Mammary epithelial cell (primary cell): ENCODE data around the gene TBXA2R.

ENCODE experiments used
- EZH2 ChIP-seq: IDR thresholded peaks from 2 replicates; pipeline ENCODE4 v1.6.1; 2012; ENCODE audit warnings: low read length, inconsistent platforms, borderline replicate concordance
- TF ChIP-seq, protein P1 (sequence below), 2 donors: IDR thresholded peaks in 1 of 2; conservative IDR thresholded peaks in 1 of 2; 2 replicates each; pipeline ENCODE4 v1.5.1; 2011 to 2012; ENCODE audit warnings: inconsistent platforms in 2 of 2, low read length in 2 of 2, mild to moderate bottlenecking in 2 of 2, control low read depth in 1 of 2, low read depth in 1 of 2; ENCODE audit not compliant: insufficient read depth in 1 of 2; ENCODE audit errors: extremely low read depth in 1 of 2

DNA sequence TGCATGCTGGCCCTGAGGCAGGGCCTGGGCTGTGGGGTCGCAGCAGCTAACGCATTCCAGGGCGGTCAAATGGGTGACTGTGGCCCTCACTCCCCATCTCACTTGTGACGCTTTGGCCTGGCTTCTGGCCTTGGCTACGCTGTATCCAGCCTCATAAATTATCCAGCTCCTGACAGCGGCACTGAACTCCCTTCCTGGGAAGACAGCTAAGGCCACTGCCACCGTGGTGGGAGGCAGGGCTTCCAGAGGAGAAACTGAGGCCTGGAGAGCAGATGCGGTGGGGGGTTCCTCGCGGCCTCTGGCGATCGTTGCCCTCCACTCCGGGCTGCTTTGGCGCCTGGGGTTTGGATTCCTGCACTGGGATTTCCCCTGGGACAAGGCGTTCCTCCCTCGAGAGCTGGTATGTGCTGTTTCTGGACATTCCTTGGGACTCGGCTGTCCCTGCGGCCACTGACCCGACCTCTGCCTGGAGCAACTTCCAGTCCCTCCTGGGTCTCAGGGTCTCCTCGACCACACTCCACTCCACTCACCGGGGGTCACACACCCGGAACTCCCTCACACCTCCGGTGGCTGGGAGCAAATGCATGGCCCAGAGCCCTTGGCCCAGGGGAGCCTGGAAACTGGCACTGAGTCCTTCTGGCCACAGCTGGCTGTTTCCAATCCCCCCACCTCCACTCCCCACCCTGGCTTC is 3.4 kb downstream of the TBXA2R start:
- TF ChIP-seq, protein P1, sequence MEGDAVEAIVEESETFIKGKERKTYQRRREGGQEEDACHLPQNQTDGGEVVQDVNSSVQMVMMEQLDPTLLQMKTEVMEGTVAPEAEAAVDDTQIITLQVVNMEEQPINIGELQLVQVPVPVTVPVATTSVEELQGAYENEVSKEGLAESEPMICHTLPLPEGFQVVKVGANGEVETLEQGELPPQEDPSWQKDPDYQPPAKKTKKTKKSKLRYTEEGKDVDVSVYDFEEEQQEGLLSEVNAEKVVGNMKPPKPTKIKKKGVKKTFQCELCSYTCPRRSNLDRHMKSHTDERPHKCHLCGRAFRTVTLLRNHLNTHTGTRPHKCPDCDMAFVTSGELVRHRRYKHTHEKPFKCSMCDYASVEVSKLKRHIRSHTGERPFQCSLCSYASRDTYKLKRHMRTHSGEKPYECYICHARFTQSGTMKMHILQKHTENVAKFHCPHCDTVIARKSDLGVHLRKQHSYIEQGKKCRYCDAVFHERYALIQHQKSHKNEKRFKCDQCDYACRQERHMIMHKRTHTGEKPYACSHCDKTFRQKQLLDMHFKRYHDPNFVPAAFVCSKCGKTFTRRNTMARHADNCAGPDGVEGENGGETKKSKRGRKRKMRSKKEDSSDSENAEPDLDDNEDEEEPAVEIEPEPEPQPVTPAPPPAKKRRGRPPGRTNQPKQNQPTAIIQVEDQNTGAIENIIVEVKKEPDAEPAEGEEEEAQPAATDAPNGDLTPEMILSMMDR (conservative IDR thresholded peaks at IDR 0.05 in 1 of 2, IDR thresholded peaks at IDR 0.05 in 1 of 2; ENCODE audit: extremely low read depth in 1 of 2, insufficient read depth in 1 of 2, low read depth in 1 of 2, low read length in 2 of 2) = no peak
- no peak for TF ChIP-seq EZH2
